Left ventricle myocardium inferior (tissue), 1 donor: ENCODE data around the gene DCHS1. TPM values are rescaled to one million over a fixed set of nuclear protein-coding genes. Genes with fewer than 3 reads are reported as not detected.

Experiments
- DNase-seq: peaks from one replicate; pipeline ENCODE4 v3.0.0-alpha.2; 2020
- H3K27ac ChIP-seq: fragments of 200-600 bp; replicated peaks from 2 replicates; pipeline ENCODE4 v1.8.0; 2021
- H3K27me3 ChIP-seq: fragments of 200-600 bp; 2 replicates; pipeline ENCODE4 v1.8.0; 2021; ENCODE audit warnings: low read depth
- H3K36me3 ChIP-seq: fragments of 200-600 bp; 2 replicates; pipeline ENCODE4 v1.8.0; 2021
- H3K4me1 ChIP-seq: fragments of 200-600 bp; 2 replicates; pipeline ENCODE4 v1.8.0; 2021
- H3K4me3 ChIP-seq: fragments of 200-600 bp; 2 replicates; pipeline ENCODE4 v1.8.0; 2021; ENCODE audit warnings: mild to moderate bottlenecking, moderate library complexity
- H3K9me3 ChIP-seq: fragments of 200-600 bp; replicated peaks from 2 replicates; pipeline ENCODE4 v1.8.0; 2021
- intact Hi-C: fragments of 100-400 bp; cut with micrococcal nuclease; formaldehyde crosslinking; loops from one replicate; pipeline ENCODE4 v1.11.0; 2022
- total RNA-seq: library from RNA; stranded (reverse); fragmentation: NEBNext Ultra II Directional; extraction: Animal tissue kit (Norgen Biotek cat#: 25700); gene quantifications from one replicate; pipeline ENCODE4 v1.2.1, GENCODE V29; 2021
- TF ChIP-seq, protein P1 (sequence below): fragments of 200-600 bp; IDR thresholded peaks from 2 replicates; pipeline ENCODE4 v1.8.0; 2021; ENCODE audit warnings: antibody characterized with exemption, mild to moderate bottlenecking, borderline replicate concordance
- donor health status: DM: no; HTN: yes; CAD: no; lungs with severe emphysema.

DCHS1 gene
- total RNA-seq, 1 donor from 2014 or later, result 9.5 TPM

DNA sequence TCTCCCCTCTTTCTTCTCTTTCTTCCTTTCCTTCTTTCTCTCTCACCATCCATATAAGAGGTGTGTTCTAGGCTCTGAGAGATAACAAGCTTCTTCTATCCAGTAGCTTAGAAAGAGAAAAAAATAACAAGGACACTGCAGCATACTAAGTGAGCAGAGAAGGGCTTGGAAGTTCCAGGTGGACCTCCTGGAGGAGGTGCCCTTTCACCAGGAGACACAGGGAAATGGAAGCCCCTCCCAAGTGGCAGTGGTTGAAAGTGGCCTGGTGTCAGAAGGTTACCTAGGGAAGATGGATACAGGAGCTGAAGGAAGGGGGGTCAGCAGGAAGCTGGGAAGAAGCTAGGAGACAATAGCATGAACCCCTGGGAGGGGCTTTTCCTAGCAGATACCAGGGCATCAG lies 5.5 kb downstream of the DCHS1 start:
- TF ChIP-seq, protein P1, sequence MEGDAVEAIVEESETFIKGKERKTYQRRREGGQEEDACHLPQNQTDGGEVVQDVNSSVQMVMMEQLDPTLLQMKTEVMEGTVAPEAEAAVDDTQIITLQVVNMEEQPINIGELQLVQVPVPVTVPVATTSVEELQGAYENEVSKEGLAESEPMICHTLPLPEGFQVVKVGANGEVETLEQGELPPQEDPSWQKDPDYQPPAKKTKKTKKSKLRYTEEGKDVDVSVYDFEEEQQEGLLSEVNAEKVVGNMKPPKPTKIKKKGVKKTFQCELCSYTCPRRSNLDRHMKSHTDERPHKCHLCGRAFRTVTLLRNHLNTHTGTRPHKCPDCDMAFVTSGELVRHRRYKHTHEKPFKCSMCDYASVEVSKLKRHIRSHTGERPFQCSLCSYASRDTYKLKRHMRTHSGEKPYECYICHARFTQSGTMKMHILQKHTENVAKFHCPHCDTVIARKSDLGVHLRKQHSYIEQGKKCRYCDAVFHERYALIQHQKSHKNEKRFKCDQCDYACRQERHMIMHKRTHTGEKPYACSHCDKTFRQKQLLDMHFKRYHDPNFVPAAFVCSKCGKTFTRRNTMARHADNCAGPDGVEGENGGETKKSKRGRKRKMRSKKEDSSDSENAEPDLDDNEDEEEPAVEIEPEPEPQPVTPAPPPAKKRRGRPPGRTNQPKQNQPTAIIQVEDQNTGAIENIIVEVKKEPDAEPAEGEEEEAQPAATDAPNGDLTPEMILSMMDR, result no peak
- H3K9me3 ChIP-seq, result no peaks in the 10 kb centered on the region
- intact Hi-C loops, result no loop called here
- no peak overlapping the region for H3K4me3 ChIP-seq
- peaks cover 82% of the 10 kb centered on the region for H3K4me1 ChIP-seq
- no peaks in the 10 kb centered on the region for H3K36me3 ChIP-seq
- H3K27me3 ChIP-seq, result no peaks in the 10 kb centered on the region
- peak overlapping the region; percentile 1 for H3K27ac ChIP-seq
- DNase-seq, result no peak

DNA sequence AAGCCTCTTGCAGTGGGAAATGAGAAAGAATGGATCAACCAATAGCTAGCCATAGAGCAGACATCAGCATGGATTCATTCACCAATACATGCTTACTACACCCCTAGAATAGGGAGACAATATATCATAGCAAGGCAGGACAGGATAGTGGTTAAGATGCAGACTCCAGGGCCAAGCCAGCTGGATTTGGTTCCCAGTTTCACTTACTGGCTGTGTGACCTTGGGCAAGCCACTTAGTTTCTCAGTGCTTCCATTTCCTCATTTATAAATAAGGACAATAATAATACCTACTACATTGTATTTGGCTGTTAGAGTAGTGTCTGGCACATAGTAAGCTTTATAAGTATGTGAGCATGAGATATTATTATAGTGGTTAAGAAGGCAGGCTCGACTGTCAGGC lies 7.1 kb downstream of the DCHS1 start:
- TF ChIP-seq, protein P1, result no peak
- Histone ChIP-seq H3K27me3 (no peaks in the 10 kb centered on the region), H3K9me3 (no peaks in the 10 kb centered on the region), H3K4me1 (peaks cover 68% of the 10 kb centered on the region), H3K27ac (peak overlapping the region; percentile 89), H3K4me3 (no peak overlapping the region), H3K36me3 (no peaks in the 10 kb centered on the region)
- no peak for DNase-seq
- intact Hi-C loops, result no loop called here

DNA sequence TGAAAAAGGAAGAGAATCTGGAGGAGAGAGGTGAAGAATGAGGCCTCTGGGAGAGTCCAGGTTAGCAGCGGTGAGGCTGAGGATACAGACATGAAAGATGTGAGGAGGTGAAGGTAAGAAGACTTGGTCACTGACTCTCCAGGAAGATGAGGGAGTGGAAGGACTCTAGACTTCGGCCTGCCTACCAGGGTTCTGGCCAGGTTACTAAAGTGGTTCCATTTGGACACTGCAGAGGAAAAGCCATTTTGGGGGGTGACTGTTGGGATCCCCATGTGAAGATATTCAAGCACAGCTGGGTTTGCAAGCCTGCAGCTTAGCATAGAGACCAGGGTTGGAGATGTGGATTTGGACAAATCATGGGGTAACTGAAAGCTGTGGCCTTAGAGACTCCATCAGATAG lies 7.8 kb downstream of the DCHS1 start:
- intact Hi-C loops, result no loop called here
- no peaks in the 10 kb centered on the region for H3K27me3 ChIP-seq
- no peaks in the 10 kb centered on the region for H3K36me3 ChIP-seq
- H3K27ac ChIP-seq, result peak overlapping the region; percentile 89
- H3K4me3 ChIP-seq, result no peak overlapping the region
- no peak for DNase-seq
- H3K4me1 ChIP-seq, result peaks cover 72% of the 10 kb centered on the region
- TF ChIP-seq, protein P1, result no peak
- H3K9me3 ChIP-seq, result no peaks in the 10 kb centered on the region

DNA sequence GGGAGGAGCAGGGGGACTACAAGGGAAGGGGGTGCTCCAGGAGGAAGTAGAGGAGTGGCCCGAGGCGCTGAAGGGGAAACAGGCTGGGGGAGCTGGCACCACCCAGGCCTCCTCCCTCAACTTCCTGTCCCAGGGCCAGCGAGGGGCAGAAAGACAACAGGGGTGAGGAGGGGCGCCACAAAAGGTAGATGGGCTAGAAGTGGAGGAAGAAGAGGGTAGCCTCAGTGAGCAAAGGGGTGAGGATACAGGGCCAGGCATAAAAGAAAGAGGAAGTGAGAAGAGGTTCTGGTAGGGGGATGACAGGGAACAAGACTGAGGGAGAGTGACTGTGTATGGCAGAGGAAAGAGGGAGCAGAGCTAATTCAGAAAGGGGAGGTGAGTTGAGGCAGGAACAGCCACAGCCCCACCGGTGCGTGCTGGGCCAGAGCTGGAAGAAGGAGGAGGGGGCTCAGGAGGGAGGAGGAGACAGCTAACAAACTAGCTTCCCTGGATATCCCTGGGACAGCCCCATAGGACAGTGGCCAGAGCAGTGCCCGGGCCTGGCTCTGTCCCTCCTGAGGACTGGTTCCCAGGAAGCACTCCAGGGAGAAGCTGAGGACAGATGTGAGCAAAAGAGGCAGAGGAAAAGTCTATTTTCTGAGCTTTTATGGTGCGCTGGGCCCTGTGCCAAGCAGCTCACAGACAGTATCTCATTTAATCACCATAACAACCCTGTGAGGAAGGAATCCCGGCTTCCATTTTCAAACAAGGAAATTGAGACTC lies 8.5 kb downstream of the DCHS1 start:
- Histone ChIP-seq H3K4me3 (peak overlapping the region; percentile 29), H3K4me1 (peaks cover 72% of the 10 kb centered on the region), H3K9me3 (no peaks in the 10 kb centered on the region), H3K27me3 (no peaks in the 10 kb centered on the region), H3K27ac (peak overlapping the region; percentile 89), H3K36me3 (no peaks in the 10 kb centered on the region)
- intact Hi-C loops, result no loop called here
- DNase-seq, result peak; percentile 64
- TF ChIP-seq, protein P1, result no peak

DNA sequence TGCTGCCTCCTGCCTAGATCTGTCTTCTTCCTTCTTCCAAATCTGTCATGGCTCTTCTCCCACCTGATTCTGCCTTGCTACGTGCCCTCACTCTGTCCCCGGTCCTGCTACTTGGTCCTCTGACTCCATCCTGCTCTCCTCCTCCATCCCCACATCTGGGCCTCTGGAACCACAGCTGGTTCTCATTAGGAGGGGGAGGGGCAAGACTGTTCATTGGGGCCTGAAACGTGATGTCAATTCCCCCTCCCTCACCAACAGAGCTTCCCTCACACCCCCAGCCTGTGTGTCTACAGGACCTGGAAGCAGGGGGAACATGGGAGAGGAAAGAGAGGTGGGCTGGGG lies 9.1 kb downstream of the DCHS1 start:
- peaks cover 72% of the 10 kb centered on the region for H3K4me1 ChIP-seq
- TF ChIP-seq, protein P1, result no peak
- no peaks in the 10 kb centered on the region for H3K27me3 ChIP-seq
- peak overlapping the region; percentile 29 for H3K4me3 ChIP-seq
- no peaks in the 10 kb centered on the region for H3K36me3 ChIP-seq
- H3K9me3 ChIP-seq, result no peaks in the 10 kb centered on the region
- peak; percentile 54 for DNase-seq
- peak overlapping the region; percentile 89 for H3K27ac ChIP-seq
- intact Hi-C loops, result no loop called here
